ENCODE measurements around the gene APOL1.
"Not testable (repeated sequence)": the region's sequence is repeated elsewhere in the genome, so short reads cannot be mapped to it uniquely, and the experiment has no call there.

Gene APOL1

DNA sequence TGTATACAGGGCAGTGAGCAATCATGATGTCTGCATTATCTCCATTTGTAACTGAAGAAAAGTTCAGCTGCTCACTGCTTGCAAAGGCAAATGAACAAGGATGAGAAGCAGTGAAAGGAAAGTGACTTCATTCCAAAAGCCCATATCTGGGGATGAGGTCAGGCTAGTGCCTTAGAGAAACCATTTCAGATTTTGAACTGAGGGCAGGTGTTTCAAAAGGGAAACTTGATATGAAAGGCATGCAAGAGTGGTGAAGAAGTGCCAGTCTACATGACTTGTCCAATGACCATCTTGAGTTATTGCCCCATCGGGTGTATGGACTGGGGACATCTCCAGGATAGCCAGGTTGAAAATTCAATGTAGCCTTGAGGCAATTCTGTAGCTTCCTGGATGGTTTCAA, 44.0 kb upstream of the APOL1 start:
- no peaks in the 10 kb centered on the region for H3K27me3 ChIP-seq (replicated peaks; ENCODE audit: insufficient read depth, low read length)
- H3K79me2 ChIP-seq (ENCODE audit: low read length) = no peaks in the 10 kb centered on the region
- no peaks in the 10 kb centered on the region for H3K36me3 ChIP-seq (replicated peaks; ENCODE audit: insufficient read depth, low read length)
- H3F3A ChIP-seq (ENCODE audit: insufficient read depth, low read length) = 0 out of 2 replicates have a peak, but pooled peaks cover 3% of the 10 kb centered on the region
- no peak overlapping the region for H3K4me2 ChIP-seq (ENCODE audit: low read depth, low read length)
- H3K9me2 ChIP-seq (replicated peaks; ENCODE audit: insufficient read depth, low read length) = no peaks in the 10 kb centered on the region
- H3K4me1 ChIP-seq (ENCODE audit: low read length) = no peaks in the 10 kb centered on the region
- H3K27ac ChIP-seq (ENCODE audit: low read length) = no peak overlapping the region
- no peak overlapping the region for H3K4me3 ChIP-seq (ENCODE audit: low read length)
- no peak overlapping the region for H2AFZ ChIP-seq (ENCODE audit: low read length)
- H3K9me3 ChIP-seq (replicated peaks; ENCODE audit: insufficient read depth, low read length) = no peaks in the 10 kb centered on the region
- H4K20me1 ChIP-seq (ENCODE audit: insufficient read depth, low read length) = no peaks in the 10 kb centered on the region
- H3K9ac ChIP-seq (ENCODE audit: low read length) = no peak overlapping the region
- no peak for DNase-seq
- TF ChIP-seq EZH2 (optimal IDR thresholded peaks at IDR 0.05; ENCODE audit: low read depth, low read length) = no peak

DNA sequence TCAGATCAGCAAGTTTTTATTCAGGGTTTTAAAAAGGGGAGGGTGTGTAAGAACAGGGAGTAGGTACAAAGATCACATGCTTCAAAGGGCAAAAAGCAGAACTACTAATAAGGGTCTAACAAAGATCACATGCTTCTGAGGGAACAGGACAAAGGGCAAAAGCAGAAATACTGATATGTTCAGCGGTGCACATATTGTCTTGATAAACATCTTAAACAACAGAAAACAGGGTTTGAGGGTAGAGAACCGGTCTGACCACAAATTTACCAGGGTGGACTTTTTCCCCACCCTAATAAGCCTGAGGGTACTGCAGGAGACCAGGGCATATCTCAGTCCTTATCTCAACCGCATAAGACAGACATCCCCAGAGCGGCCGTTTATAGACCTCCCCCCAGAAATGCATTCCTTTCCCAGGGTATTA, 43.4 kb upstream of the APOL1 start:
- H2AFZ ChIP-seq (ENCODE audit: low read length); H3K27ac ChIP-seq (ENCODE audit: low read length); H4K20me1 ChIP-seq (ENCODE audit: insufficient read depth, low read length); H3K4me1 ChIP-seq (ENCODE audit: low read length); H3K4me2 ChIP-seq (ENCODE audit: low read depth, low read length); H3K9me3 ChIP-seq (replicated peaks; ENCODE audit: insufficient read depth, low read length); H3K9me2 ChIP-seq (replicated peaks; ENCODE audit: insufficient read depth, low read length); H3K9ac ChIP-seq (ENCODE audit: low read length); H3F3A ChIP-seq (ENCODE audit: insufficient read depth, low read length); H3K79me2 ChIP-seq (ENCODE audit: low read length); DNase-seq; H3K27me3 ChIP-seq (replicated peaks; ENCODE audit: insufficient read depth, low read length); H3K4me3 ChIP-seq (ENCODE audit: low read length); H3K36me3 ChIP-seq (replicated peaks; ENCODE audit: insufficient read depth, low read length): not testable (repeated sequence)

DNA sequence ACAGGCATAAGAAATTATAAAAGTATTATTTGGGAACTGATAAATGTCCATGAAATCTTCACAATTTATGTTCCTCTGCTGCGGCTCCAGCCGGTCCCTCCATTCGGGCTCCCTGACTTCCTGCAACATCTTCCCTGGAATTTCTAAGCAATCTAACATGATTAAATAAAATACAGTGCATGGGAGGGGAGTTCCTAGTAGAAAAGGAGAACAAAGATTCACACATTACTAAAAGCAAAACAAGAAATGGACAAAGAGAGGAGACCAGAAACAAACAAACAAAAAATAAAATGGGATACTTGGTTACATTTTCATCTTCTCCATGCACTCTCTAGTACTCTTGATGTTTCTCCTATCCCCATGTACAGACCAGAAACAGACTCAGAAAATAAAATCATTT, 42.7 kb upstream of the APOL1 start:
- 0 out of 2 replicates have a peak, but pooled peaks cover 3% of the 10 kb centered on the region for H3F3A ChIP-seq (ENCODE audit: insufficient read depth, low read length)
- no peaks in the 10 kb centered on the region for H3K9me3 ChIP-seq (replicated peaks; ENCODE audit: insufficient read depth, low read length)
- DNase-seq = no peak
- no peaks in the 10 kb centered on the region for H3K79me2 ChIP-seq (ENCODE audit: low read length)
- TF ChIP-seq EZH2phosphoT487 (IDR thresholded peaks at IDR 0.05; ENCODE audit: low read length) = no peak
- TF ChIP-seq EZH2 (optimal IDR thresholded peaks at IDR 0.05; ENCODE audit: low read depth, low read length) = no peak
- no peak overlapping the region for H3K27ac ChIP-seq (ENCODE audit: low read length)
- H3K9me2 ChIP-seq (replicated peaks; ENCODE audit: insufficient read depth, low read length) = no peaks in the 10 kb centered on the region
- no peak overlapping the region for H3K9ac ChIP-seq (ENCODE audit: low read length)
- no peak overlapping the region for H2AFZ ChIP-seq (ENCODE audit: low read length)
- no peak overlapping the region for H3K4me3 ChIP-seq (ENCODE audit: low read length)
- H3K36me3 ChIP-seq (replicated peaks; ENCODE audit: insufficient read depth, low read length) = no peaks in the 10 kb centered on the region
- no peaks in the 10 kb centered on the region for H4K20me1 ChIP-seq (ENCODE audit: insufficient read depth, low read length)
- H3K4me1 ChIP-seq (ENCODE audit: low read length) = no peaks in the 10 kb centered on the region
- no peak overlapping the region for H3K4me2 ChIP-seq (ENCODE audit: low read depth, low read length)
- H3K27me3 ChIP-seq (replicated peaks; ENCODE audit: insufficient read depth, low read length) = no peaks in the 10 kb centered on the region

DNA sequence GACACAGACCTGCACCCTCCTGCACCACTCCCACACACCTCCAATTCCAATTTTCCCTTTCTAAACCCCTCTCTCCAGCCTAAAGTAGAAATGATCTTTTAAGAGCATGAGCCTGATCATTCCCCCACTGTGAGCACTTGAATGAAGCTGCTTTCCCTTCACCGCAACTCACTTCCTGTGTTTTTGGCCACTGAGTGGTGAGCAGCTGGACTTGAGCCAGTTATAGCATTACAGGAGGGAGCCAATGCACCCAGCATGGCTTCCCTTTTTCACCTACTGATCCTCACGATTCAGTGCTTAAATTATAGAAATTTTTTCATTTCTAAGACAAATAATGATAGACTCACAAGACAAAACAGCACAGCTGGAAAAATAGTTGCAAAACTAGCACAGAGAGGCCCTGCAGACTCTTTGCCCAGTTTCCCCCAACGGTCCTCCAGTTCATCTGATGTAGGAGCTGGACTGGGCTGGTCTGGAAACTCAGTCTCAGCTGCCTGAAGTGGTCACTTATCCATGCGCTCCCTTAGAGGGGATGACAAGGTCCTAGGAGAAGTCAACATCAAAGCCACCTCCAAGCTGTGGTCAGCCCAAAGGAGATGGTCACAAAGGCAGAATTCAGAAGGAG, 41.6 kb upstream of the APOL1 start:
- no peaks in the 10 kb centered on the region for H3K9me3 ChIP-seq (replicated peaks; ENCODE audit: insufficient read depth, low read length)

More for the DNA sequence above, 41.6 kb upstream of the APOL1 start:
- no peaks in the 10 kb centered on the region for H4K20me1 ChIP-seq (ENCODE audit: insufficient read depth, low read length)
- no peak overlapping the region for H3K4me3 ChIP-seq (ENCODE audit: low read length)
- no peaks in the 10 kb centered on the region for H3K4me1 ChIP-seq (ENCODE audit: low read length)
- H3K27ac ChIP-seq (ENCODE audit: low read length) = no peak overlapping the region
- 0 out of 2 replicates have a peak, but pooled peaks cover 3% of the 10 kb centered on the region for H3F3A ChIP-seq (ENCODE audit: insufficient read depth, low read length)
- no peaks in the 10 kb centered on the region for H3K79me2 ChIP-seq (ENCODE audit: low read length)
- no peaks in the 10 kb centered on the region for H3K9me2 ChIP-seq (replicated peaks; ENCODE audit: insufficient read depth, low read length)
- TF ChIP-seq, protein P1, sequence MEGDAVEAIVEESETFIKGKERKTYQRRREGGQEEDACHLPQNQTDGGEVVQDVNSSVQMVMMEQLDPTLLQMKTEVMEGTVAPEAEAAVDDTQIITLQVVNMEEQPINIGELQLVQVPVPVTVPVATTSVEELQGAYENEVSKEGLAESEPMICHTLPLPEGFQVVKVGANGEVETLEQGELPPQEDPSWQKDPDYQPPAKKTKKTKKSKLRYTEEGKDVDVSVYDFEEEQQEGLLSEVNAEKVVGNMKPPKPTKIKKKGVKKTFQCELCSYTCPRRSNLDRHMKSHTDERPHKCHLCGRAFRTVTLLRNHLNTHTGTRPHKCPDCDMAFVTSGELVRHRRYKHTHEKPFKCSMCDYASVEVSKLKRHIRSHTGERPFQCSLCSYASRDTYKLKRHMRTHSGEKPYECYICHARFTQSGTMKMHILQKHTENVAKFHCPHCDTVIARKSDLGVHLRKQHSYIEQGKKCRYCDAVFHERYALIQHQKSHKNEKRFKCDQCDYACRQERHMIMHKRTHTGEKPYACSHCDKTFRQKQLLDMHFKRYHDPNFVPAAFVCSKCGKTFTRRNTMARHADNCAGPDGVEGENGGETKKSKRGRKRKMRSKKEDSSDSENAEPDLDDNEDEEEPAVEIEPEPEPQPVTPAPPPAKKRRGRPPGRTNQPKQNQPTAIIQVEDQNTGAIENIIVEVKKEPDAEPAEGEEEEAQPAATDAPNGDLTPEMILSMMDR (IDR thresholded peaks at IDR 0.05; ENCODE audit: low read length) = no peak
- TF ChIP-seq EZH2 (optimal IDR thresholded peaks at IDR 0.05; ENCODE audit: low read depth, low read length) (no peak), EZH2phosphoT487 (IDR thresholded peaks at IDR 0.05; ENCODE audit: low read length) (no peak)
- no peak overlapping the region for H3K4me2 ChIP-seq (ENCODE audit: low read depth, low read length)
- DNase-seq = peak; percentile 21
- no peak overlapping the region for H2AFZ ChIP-seq (ENCODE audit: low read length)
- no peaks in the 10 kb centered on the region for H3K27me3 ChIP-seq (replicated peaks; ENCODE audit: insufficient read depth, low read length)
- H3K9ac ChIP-seq (ENCODE audit: low read length) = no peak overlapping the region
- no peaks in the 10 kb centered on the region for H3K36me3 ChIP-seq (replicated peaks; ENCODE audit: insufficient read depth, low read length)

Measured in MM.1S (cell line).